Keratinocyte (primary cell): ENCODE data around the gene RASAL2. TPM values are rescaled to one million over a fixed set of nuclear protein-coding genes. Genes with fewer than 3 reads are reported as not detected.

ENCODE experiments used
- DNase-seq: peaks from one replicate; pipeline ENCODE4 v3.0.0-alpha.2; 2011; ENCODE audit warnings: low read depth, missing footprints, low spot score
- FAIRE-seq: peaks from 2 replicates; lab custom pipeline; 2011; peaks lifted over from hg19 to GRCh38; lab: Jason Lieb, UNC
- H2AFZ ChIP-seq: 2 replicates; pipeline ENCODE4 v1.6.0; 2012; ENCODE audit warnings: low read length, control low read depth, inconsistent platforms; ENCODE audit not compliant: control insufficient read depth
- H3K27ac ChIP-seq: 2 replicates; pipeline ENCODE4 v1.5.1; 2011; ENCODE audit warnings: low read length; ENCODE audit not compliant: control insufficient read depth, insufficient read depth
- H3K27me3 ChIP-seq: 3 replicates; pipeline ENCODE4 v1.6.0; 2011; ENCODE audit warnings: low read length; ENCODE audit not compliant: control insufficient read depth, insufficient read depth; ENCODE audit errors: extremely low read depth
- H3K36me3 ChIP-seq, 2 experiments: 2 replicates in 1 of 2; 3 replicates in 1 of 2; pipeline ENCODE4 v1.5.1; 2011; ENCODE audit warnings: low read length in 2 of 2, mild to moderate bottlenecking in 1 of 2; ENCODE audit not compliant: control insufficient read depth in 2 of 2, insufficient read depth in 2 of 2; ENCODE audit errors: extremely low read depth in 1 of 2
- H3K4me1 ChIP-seq: 3 replicates; pipeline ENCODE4 v1.5.1; 2011; ENCODE audit warnings: low read length; ENCODE audit not compliant: control insufficient read depth, insufficient read depth; ENCODE audit errors: extremely low read depth
- H3K4me2 ChIP-seq: 3 replicates; pipeline ENCODE4 v1.6.0; 2011; ENCODE audit warnings: low read depth, low read length; ENCODE audit not compliant: control insufficient read depth, insufficient read depth; ENCODE audit errors: extremely low read depth
- H3K4me3 ChIP-seq, 3 experiments: fragments of 200-600 bp in 1 of 3; sonication (generic) in 1 of 3; 2 replicates in 2 of 3; 3 replicates in 1 of 3; pipeline ENCODE4 v1.5.1; 2011 to 2016; ENCODE audit warnings: low read length in 3 of 3, mild to moderate bottlenecking in 3 of 3, control low read depth in 2 of 3, inconsistent platforms in 1 of 3, low read depth in 1 of 3, mixed read lengths in 1 of 3, mixed run types in 1 of 3, moderate library complexity in 1 of 3; ENCODE audit not compliant: control insufficient read depth in 2 of 3, insufficient read depth in 2 of 3; ENCODE audit errors: extremely low read depth in 1 of 3
- H3K79me2 ChIP-seq: 2 replicates; pipeline ENCODE4 v1.6.0; 2012; ENCODE audit warnings: low read length; ENCODE audit not compliant: control insufficient read depth, insufficient read depth
- H3K9ac ChIP-seq: 3 replicates; pipeline ENCODE4 v1.6.0; 2011; ENCODE audit warnings: low read length; ENCODE audit not compliant: control insufficient read depth, insufficient read depth; ENCODE audit errors: extremely low read depth
- H3K9me1 ChIP-seq: 3 replicates; pipeline ENCODE4 v1.6.0; 2011; ENCODE audit warnings: low read length; ENCODE audit not compliant: control insufficient read depth, insufficient read depth; ENCODE audit errors: extremely low read depth
- H3K9me3 ChIP-seq: 2 replicates; pipeline ENCODE4 v1.5.1; 2012; ENCODE audit warnings: low read depth, low read length; ENCODE audit not compliant: control insufficient read depth
- H4K20me1 ChIP-seq: 3 replicates; pipeline ENCODE4 v1.6.0; 2011; ENCODE audit warnings: low read length; ENCODE audit not compliant: control insufficient read depth, insufficient read depth; ENCODE audit errors: extremely low read depth
- EZH2 ChIP-seq: IDR thresholded peaks from one replicate; pipeline ENCODE4 v1.6.1; 2012; ENCODE audit warnings: inconsistent platforms, mild to moderate bottlenecking, low read length, moderate library complexity
- dilution Hi-C: fragments of 300-500 bp; cut with MboI; formaldehyde crosslinking; loops from one replicate; pipeline ENCODE4 v1.7.0; 2020; ENCODE audit warnings: low sequenced_read_pairs; ENCODE audit not compliant: extremely low pct_ligation_motif_present
- polyA plus RNA-seq, 5 experiments: library from polyadenylated mRNA; depleted of rRNA in 3 of 5; stranded (reverse) in 3 of 5; stranded (forward) in 1 of 5; unstranded in 1 of 5; fragments of >200 nt; gene quantifications; 1 replicate in 1 of 5; 2 replicates in 3 of 5; 3 replicates in 1 of 5; pipeline versions ENCODE4 v1.2.1 to v1.2.3, GENCODE V29; 2011 to 2012; ENCODE audit warnings: missing spikeins in 2 of 5, low read depth in 1 of 5, low replicate concordance in 1 of 5
- TF ChIP-seq, protein P1 (sequence below), 3 experiments: IDR thresholded peaks in 1 of 3; conservative IDR thresholded peaks in 1 of 3; optimal IDR thresholded peaks in 1 of 3; 2 replicates in 2 of 3; 3 replicates in 1 of 3; pipeline versions ENCODE3 to v1.5.1; 2011; ENCODE audit warnings: low read length in 3 of 3, mild to moderate bottlenecking in 3 of 3, moderate library complexity in 2 of 3, control low read depth in 1 of 3, inconsistent platforms in 1 of 3; ENCODE audit not compliant: insufficient read depth in 2 of 3; ENCODE audit errors: extremely low read depth in 1 of 3

Gene RASAL2
- polyA plus RNA-seq, 1 donor (not counting 4 experiments of a cell fraction or from before 2014, with no cell fraction given): 27.2 TPM

DNA sequence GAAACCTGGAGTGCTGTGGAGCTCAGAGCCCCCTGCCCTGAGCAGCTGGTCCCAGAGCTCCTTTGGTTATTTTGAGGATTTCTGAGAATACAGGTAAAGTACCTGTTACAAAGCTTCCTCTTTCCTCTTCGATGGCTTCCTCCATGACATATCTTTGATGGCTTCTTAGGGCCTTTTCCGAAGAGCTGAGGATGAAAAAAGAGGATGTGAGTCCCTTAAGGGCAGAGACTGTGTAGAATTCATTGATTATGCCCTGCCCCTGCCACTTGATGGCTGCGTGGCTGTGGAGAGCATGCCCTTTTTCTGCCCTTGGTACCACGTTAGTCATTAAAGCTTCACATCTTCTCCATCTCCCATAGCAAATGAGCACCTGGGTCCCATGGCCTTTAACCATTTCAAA is 433.2 kb downstream of the RASAL2 start:
- Histone ChIP-seq H3K36me3 (no peaks in the 10 kb centered on the region), H3K4me2 (no peak overlapping the region), H3K4me3 (no peak overlapping the region), H3K27ac (no peak overlapping the region), H3K4me1 (peaks cover 19% of the 10 kb centered on the region), H3K9me1 (no peaks in the 10 kb centered on the region), H3K9me3 (no peaks in the 10 kb centered on the region), H2AFZ (no peak overlapping the region), H3K79me2 (no peaks in the 10 kb centered on the region), H3K9ac (no peak overlapping the region), H4K20me1 (no peaks in the 10 kb centered on the region), H3K27me3 (no peaks in the 10 kb centered on the region)
- FAIRE-seq: no peak
- DNase-seq: no peak
- dilution Hi-C loops: no loop called here
- TF ChIP-seq, protein P1, sequence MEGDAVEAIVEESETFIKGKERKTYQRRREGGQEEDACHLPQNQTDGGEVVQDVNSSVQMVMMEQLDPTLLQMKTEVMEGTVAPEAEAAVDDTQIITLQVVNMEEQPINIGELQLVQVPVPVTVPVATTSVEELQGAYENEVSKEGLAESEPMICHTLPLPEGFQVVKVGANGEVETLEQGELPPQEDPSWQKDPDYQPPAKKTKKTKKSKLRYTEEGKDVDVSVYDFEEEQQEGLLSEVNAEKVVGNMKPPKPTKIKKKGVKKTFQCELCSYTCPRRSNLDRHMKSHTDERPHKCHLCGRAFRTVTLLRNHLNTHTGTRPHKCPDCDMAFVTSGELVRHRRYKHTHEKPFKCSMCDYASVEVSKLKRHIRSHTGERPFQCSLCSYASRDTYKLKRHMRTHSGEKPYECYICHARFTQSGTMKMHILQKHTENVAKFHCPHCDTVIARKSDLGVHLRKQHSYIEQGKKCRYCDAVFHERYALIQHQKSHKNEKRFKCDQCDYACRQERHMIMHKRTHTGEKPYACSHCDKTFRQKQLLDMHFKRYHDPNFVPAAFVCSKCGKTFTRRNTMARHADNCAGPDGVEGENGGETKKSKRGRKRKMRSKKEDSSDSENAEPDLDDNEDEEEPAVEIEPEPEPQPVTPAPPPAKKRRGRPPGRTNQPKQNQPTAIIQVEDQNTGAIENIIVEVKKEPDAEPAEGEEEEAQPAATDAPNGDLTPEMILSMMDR (optimal IDR thresholded peaks at IDR 0.05 in 1 of 3, IDR thresholded peaks at IDR 0.05 in 1 of 3, conservative IDR thresholded peaks at IDR 0.05 in 1 of 3; ENCODE audit: extremely low read depth in 1 of 3, insufficient read depth in 2 of 3, low read length in 3 of 3): no peak
- no peak for TF ChIP-seq EZH2

DNA sequence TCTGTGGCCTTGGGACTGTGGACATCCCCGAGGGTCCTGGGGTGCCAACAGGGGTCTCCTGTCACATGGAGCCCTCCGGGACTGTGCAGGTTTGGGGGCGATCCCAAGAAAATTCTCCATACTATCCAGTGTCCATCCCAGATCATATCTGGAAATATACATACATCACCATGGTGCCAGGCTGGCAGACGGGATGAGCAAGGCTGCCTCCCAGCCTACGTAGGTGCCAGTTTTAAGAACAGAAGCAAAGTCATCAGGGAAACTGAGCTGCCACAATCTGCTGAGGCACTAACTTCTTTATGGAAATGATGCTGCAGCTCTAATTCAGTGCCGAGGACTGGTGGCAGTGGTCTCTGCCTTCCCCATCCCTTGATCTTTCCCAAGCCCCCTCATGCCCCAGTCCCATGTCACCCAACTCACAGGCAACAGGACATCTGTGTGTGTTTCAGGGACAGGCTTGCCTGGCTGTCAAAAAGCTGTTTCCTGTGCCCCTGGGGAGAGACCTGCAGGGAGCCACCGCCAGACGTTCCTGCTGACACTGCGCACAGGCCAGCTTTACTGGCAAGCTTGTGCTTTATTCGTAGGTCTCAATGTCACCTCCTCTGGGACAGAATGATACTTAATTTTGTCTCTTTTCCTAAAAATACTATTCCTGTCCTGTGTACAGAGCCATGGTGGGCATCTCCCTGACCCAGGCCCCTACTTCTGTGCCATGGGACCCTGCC is 434.5 kb downstream of the RASAL2 start:
- Histone ChIP-seq H3K9ac (no peak overlapping the region), H3K9me1 (no peaks in the 10 kb centered on the region), H3K4me2 (no peak overlapping the region), H3K79me2 (no peaks in the 10 kb centered on the region), H3K9me3 (no peaks in the 10 kb centered on the region), H3K27me3 (no peaks in the 10 kb centered on the region), H4K20me1 (no peaks in the 10 kb centered on the region), H3K36me3 (no peaks in the 10 kb centered on the region), H3K27ac (no peak overlapping the region), H3K4me3 (no peak overlapping the region), H3K4me1 (peaks cover 20% of the 10 kb centered on the region), H2AFZ (no peak overlapping the region)
- dilution Hi-C loops: no loop called here
- no peak for TF ChIP-seq EZH2
- TF ChIP-seq, protein P1 (optimal IDR thresholded peaks at IDR 0.05 in 1 of 3, IDR thresholded peaks at IDR 0.05 in 1 of 3, conservative IDR thresholded peaks at IDR 0.05 in 1 of 3; ENCODE audit: extremely low read depth in 1 of 3, insufficient read depth in 2 of 3, low read length in 3 of 3): no peak
- DNase-seq (no peak), FAIRE-seq (no peak)
